Measurements from ENCODE around the gene CRBN.

DNA sequence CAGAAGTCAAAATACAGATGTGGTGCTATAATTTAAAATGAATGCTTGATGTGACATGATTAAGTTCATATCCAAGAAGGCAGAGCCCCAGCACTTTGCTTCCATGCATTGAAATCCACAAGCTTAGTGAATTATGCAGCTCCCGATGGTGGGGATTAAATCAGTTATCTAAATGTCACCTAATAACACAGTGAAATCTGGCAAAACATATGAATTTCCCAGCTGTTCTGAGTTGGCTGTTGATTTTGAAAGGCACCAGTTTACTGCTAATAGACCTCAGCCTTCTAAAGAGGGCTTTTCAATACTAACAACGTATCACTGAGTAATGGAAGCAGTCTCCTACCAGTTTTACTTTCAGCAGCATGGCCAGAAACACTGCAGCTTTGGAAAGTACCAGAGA lies 19.8 kb upstream of the CRBN start:
- TF ChIP-seq POLR2AphosphoS5 (IDR thresholded peaks at IDR 0.05; ENCODE audit: low read depth, low read length) (no peak), CHD2 (IDR thresholded peaks at IDR 0.05; ENCODE audit: low read length, partially characterized antibody) (no peak), SMC3 (IDR thresholded peaks at IDR 0.05; ENCODE audit: low read depth, low read length) (no peak), EP300 (IDR thresholded peaks at IDR 0.05; ENCODE audit: borderline replicate concordance in 1 of 2, low read depth in 1 of 2, low read length in 1 of 2) (no peak), RCOR1 (IDR thresholded peaks at IDR 0.05; ENCODE audit: low read length) (no peak)
- TF ChIP-seq, protein P1, sequence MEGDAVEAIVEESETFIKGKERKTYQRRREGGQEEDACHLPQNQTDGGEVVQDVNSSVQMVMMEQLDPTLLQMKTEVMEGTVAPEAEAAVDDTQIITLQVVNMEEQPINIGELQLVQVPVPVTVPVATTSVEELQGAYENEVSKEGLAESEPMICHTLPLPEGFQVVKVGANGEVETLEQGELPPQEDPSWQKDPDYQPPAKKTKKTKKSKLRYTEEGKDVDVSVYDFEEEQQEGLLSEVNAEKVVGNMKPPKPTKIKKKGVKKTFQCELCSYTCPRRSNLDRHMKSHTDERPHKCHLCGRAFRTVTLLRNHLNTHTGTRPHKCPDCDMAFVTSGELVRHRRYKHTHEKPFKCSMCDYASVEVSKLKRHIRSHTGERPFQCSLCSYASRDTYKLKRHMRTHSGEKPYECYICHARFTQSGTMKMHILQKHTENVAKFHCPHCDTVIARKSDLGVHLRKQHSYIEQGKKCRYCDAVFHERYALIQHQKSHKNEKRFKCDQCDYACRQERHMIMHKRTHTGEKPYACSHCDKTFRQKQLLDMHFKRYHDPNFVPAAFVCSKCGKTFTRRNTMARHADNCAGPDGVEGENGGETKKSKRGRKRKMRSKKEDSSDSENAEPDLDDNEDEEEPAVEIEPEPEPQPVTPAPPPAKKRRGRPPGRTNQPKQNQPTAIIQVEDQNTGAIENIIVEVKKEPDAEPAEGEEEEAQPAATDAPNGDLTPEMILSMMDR (IDR thresholded peaks at IDR 0.05): no peak
